ACC112 (cell line): ENCODE data around the gene TCERG1.

Experiments used
- H2AFZ ChIP-seq: fragments of 200-600 bp; sonication (generic); one replicate; pipeline ENCODE4 v1.6.0; 2017; ENCODE audit warnings: antibody characterized with exemption, low read length; ENCODE audit not compliant: unreplicated experiment
- H3K27ac ChIP-seq: fragments of 200-600 bp; sonication (generic); 2 replicates; pipeline ENCODE4 v1.5.1; 2014; ENCODE audit warnings: low read depth, mild to moderate bottlenecking, antibody characterized with exemption, low read length, moderate library complexity
- H3K27me3 ChIP-seq: fragments of 200-600 bp; sonication (generic); 2 replicates; pipeline ENCODE4 v1.6.1; 2014; ENCODE audit warnings: mild to moderate bottlenecking, antibody characterized with exemption, low read length, moderate library complexity, mixed read lengths; ENCODE audit not compliant: insufficient read depth
- H3K36me3 ChIP-seq: fragments of 200-600 bp; sonication (generic); 2 replicates; pipeline ENCODE4 v1.6.1; 2016; ENCODE audit warnings: mild to moderate bottlenecking, antibody characterized with exemption, low read length, moderate library complexity, mixed read lengths; ENCODE audit not compliant: insufficient read depth
- H3K4me1 ChIP-seq: fragments of 200-600 bp; sonication (generic); one replicate; pipeline ENCODE4 v1.6.1; 2016; ENCODE audit warnings: low read length, mixed read lengths; ENCODE audit not compliant: insufficient read depth, unreplicated experiment, control insufficient read depth
- H3K4me3 ChIP-seq: fragments of 200-600 bp; sonication (generic); 2 replicates; pipeline ENCODE4 v1.5.1; 2014; ENCODE audit warnings: mild to moderate bottlenecking, low read depth, low read length
- H3K79me2 ChIP-seq: fragments of 200-600 bp; sonication (generic); one replicate; pipeline ENCODE4 v1.6.0; 2016; ENCODE audit warnings: low read length; ENCODE audit not compliant: control insufficient read depth, unreplicated experiment, insufficient read depth

TCERG1 gene

DNA sequence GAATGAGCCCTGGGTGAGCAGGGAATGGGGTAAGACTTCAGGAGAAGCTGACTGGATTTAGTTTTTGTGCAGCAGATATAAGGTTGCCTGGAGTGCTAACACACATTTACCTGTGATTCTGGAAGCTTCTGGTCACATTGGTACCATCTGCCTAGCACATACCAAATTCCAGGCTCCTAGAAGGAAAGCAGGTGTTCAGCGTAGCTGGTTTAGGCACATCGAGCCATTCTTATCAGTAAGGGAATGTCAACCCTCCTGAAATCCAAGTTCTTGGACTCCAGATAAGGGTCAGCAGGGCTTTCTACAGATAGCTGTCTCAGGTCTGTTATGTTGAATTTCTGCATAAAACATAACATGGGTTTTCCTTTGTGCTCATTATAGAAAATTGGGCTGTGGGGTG is 10.3 kb downstream of the TCERG1 start:
- H3K27ac ChIP-seq = no peak overlapping the region
- no peaks in the 10 kb centered on the region for H3K27me3 ChIP-seq
- H3K4me1 ChIP-seq = peaks cover 18% of the 10 kb centered on the region
- no peak overlapping the region for H3K4me3 ChIP-seq
- peaks cover 23% of the 10 kb centered on the region for H3K36me3 ChIP-seq
- H3K79me2 ChIP-seq = peaks cover 78% of the 10 kb centered on the region
- no peak overlapping the region for H2AFZ ChIP-seq

DNA sequence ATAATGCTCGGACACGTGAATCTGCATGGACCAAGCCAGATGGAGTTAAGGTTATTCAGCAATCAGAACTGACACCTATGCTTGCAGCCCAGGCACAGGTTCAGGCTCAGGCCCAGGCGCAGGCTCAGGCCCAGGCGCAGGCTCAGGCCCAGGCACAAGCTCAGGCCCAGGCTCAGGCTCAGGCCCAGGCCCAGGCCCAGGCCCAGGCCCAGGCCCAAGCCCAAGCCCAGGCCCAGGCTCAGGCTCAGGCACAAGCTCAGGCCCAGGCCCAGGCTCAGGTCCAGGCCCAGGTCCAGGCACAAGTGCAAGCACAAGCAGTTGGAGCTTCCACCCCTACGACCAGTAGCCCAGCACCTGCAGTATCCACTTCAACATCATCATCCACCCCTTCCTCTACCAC is 11.8 kb downstream of the TCERG1 start:
- Histone ChIP-seq H3K27me3 (no peaks in the 10 kb centered on the region), H3K27ac (no peak overlapping the region), H3K36me3 (peaks cover 31% of the 10 kb centered on the region), H3K4me1 (peaks cover 18% of the 10 kb centered on the region), H3K79me2 (peaks cover 74% of the 10 kb centered on the region), H3K4me3 (no peak overlapping the region), H2AFZ (no peak overlapping the region)

DNA sequence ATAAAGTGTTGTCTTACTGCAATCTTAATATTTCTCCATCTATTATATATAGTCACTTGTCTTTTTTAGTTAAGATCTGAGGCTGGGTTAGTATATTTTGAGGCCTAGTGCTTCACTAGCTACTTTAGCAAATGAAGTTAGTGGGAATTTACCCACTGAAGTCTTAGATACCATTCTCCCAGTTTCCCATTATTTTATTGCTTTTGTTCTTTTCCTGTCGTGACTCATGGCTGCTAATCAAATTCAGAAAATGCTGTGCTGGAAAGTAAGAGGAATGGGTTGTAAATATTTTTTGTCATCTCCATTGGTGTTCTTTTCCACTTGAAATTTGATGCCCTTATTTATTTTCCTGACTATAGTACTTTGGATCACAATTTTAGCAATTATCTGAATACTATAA is 14.2 kb downstream of the TCERG1 start:
- Histone ChIP-seq H3K4me1 (peaks cover 18% of the 10 kb centered on the region), H3K27me3 (no peaks in the 10 kb centered on the region), H3K4me3 (no peak overlapping the region), H3K27ac (peak overlapping the region; percentile 3), H2AFZ (no peak overlapping the region), H3K79me2 (peaks cover 61% of the 10 kb centered on the region), H3K36me3 (peaks cover 38% of the 10 kb centered on the region)

DNA sequence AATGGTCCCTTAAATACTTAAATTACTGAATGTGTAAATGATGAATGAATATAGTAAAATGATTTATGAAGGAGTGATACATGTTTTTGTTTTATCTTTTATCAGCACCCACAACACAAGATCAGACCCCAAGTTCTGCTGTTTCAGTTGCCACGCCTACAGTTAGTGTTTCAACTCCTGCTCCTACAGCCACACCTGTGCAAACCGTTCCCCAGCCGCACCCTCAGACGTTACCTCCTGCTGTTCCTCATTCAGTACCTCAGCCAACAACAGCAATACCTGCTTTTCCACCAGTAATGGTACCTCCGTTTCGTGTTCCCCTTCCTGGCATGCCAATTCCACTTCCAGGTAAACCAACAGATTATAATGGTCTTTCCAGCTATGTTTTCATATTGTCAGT is 16.3 kb downstream of the TCERG1 start:
- Histone ChIP-seq H3K36me3 (peaks cover 43% of the 10 kb centered on the region), H3K27ac (no peak overlapping the region), H3K4me1 (peaks cover 18% of the 10 kb centered on the region), H3K4me3 (no peak overlapping the region), H3K79me2 (peaks cover 63% of the 10 kb centered on the region), H3K27me3 (no peaks in the 10 kb centered on the region), H2AFZ (no peak overlapping the region)

DNA sequence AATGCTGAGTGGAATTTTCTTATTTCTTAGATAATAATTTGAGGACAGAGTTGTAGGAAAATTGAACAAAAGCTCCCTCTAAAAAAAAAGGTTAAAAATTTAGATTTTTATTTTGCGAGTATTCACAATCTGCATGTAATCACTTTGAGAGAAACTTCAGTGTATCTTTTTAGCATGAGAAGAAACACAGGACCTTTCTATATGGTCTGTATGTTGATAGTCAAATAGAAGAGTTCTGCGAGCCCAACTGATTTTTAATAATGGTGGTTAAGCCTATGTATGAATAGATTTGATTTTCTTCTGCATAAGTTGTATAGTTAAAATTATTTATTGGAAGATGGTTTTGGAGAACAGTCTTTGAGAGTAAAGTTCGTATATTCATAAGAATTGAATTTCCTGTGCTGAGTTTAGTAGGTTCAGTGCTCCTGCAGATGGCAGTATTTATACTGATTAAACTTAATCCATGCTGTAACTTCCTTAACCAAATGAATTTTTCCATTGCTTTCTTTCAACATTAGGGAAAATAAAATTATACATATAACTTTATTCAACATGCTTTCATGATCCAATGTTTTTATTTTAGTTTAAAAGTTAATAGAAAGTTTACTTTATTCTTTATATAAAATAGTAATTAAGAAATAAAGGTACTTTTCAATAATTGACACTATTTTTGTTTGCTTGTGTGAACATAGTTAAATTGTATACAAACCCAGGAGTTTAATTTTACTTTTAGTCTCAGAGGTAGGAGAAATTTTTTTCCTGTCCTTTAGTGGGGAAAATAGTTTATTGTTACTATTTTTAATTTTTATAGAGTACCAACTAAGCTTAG is 19.6 kb downstream of the TCERG1 start:
- Histone ChIP-seq H3K27me3 (no peaks in the 10 kb centered on the region), H3K4me1 (peaks cover 7% of the 10 kb centered on the region), H3K36me3 (peaks cover 58% of the 10 kb centered on the region), H3K4me3 (no peak overlapping the region), H3K79me2 (peaks cover 39% of the 10 kb centered on the region), H2AFZ (no peak overlapping the region), H3K27ac (peak overlapping the region; percentile 2; the same call in 1 of the 2 replicates)

DNA sequence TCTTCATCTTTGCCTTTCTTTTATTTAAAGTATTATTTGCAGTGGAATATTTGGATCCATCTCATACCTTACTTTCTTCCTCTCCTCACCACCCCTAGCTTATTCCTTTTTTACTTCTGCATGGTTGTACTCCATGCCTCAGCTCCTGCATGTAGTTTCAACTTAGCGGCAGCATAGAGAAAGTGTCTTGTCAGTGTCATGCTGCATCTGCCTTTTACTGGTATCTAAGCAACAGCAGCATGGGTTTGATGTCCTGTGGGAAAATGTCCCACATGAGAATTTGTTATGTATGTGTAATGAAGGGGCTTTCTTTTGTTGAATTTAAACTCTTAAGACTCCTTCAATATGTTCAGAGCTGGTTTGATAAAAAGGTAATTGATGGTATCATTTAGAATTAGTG is 20.6 kb downstream of the TCERG1 start:
- no peak overlapping the region for H2AFZ ChIP-seq
- no peak overlapping the region for H3K4me3 ChIP-seq
- H3K27ac ChIP-seq = no peak overlapping the region
- peaks cover 33% of the 10 kb centered on the region for H3K79me2 ChIP-seq
- peaks cover 59% of the 10 kb centered on the region for H3K36me3 ChIP-seq
- no peaks in the 10 kb centered on the region for H3K27me3 ChIP-seq
- no peaks in the 10 kb centered on the region for H3K4me1 ChIP-seq

DNA sequence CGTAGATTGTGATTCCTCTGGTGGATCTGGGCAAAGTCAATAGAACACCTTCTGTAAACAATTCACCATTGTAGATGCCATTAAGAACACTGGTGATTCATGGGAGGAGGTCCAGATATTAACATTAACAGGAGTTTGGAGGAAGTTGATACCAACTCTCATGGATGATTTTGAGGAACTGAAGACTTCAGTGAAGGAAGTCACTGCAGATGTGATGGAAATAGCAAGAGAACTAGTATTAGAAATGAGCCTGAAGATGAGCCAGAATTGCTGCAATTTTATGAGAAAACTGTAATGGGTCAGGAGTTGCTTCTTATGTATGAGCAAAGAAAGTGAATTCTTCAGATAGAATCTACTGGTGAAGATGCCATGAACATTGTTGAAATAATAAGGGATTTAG is 26.9 kb downstream of the TCERG1 start:
- Histone ChIP-seq H3K4me1 (no peaks in the 10 kb centered on the region), H3K27me3 (no peaks in the 10 kb centered on the region), H3K4me3 (no peak overlapping the region), H2AFZ (no peak overlapping the region), H3K79me2 (no peaks in the 10 kb centered on the region), H3K27ac (no peak overlapping the region), H3K36me3 (peaks cover 54% of the 10 kb centered on the region)

DNA sequence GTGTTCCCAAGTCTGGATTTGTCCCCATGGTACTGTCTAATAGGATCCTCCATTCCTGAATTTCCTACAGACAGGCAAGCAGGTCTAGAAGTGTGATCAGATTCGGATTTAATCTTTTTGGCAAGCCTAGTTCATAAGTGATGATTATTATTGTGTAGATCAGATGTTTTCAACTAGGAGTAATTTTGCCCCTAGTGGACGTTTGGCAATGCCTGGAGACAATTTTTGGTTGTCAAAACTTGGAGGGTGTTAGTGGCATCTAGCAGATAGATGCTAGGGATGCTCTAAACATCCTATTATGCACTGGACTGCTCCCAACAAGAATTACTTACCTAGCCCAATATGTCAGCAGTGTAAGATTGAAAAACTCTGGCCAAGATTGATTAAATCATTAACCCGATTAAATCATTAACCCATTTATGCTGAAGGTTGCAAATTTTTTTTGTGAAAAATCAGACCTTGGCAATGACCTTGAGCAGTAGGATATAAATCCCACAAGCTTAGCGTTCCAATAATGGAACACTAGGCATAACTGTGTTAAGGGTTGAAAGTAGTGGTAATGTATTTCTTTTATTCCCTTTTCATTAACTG is 28.2 kb downstream of the TCERG1 start:
- no peaks in the 10 kb centered on the region for H3K4me1 ChIP-seq
- no peak overlapping the region for H3K4me3 ChIP-seq
- H3K27ac ChIP-seq = no peak overlapping the region
- no peaks in the 10 kb centered on the region for H3K27me3 ChIP-seq
- peaks cover 48% of the 10 kb centered on the region for H3K36me3 ChIP-seq
- H2AFZ ChIP-seq = no peak overlapping the region
- no peaks in the 10 kb centered on the region for H3K79me2 ChIP-seq

DNA sequence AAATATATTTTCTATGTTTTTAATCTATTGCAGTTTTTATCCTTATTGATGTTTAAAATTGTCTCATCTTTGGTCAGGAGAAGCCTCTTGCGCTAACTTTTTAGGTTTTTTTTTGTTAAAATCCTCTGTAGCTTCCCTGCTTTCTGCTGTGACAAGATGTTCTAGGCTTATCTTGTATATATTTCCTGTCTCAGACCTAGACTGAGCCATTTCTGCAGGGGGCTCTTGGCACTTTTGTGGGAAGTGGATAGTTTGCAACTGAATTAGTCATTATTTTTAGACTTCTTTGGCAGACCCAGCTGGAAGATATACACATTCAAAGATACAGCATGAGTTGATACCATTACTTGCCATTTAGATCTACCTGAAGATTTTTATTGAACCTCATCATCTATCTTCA is 28.8 kb downstream of the TCERG1 start:
- H3K27ac ChIP-seq = no peak overlapping the region
- H3K79me2 ChIP-seq = no peaks in the 10 kb centered on the region
- no peak overlapping the region for H3K4me3 ChIP-seq
- H3K36me3 ChIP-seq = peaks cover 45% of the 10 kb centered on the region
- H3K27me3 ChIP-seq = no peaks in the 10 kb centered on the region
- no peaks in the 10 kb centered on the region for H3K4me1 ChIP-seq
- no peak overlapping the region for H2AFZ ChIP-seq

DNA sequence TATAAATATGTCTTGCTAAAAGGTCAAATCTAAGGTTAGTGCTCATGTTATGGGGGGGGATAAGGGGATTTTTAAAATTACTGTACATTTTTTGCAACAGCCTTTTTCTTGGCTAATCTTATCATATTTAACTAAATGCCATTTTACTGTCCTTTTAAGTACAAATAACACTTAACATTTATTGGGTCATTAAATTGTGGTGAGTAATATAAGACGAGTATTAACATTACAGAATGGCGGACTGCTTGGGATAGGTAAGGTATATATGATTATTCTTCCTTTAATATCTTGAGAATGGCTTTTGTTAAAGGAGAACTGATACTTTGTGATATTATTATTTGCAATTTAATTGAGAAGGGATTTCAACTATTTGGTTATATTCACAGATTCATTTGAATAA is 35.6 kb downstream of the TCERG1 start:
- H3K27ac ChIP-seq = no peak overlapping the region
- no peaks in the 10 kb centered on the region for H3K4me1 ChIP-seq
- no peaks in the 10 kb centered on the region for H3K27me3 ChIP-seq
- H2AFZ ChIP-seq = no peak overlapping the region
- H3K36me3 ChIP-seq = peaks cover 42% of the 10 kb centered on the region
- H3K4me3 ChIP-seq = no peak overlapping the region
- H3K79me2 ChIP-seq = no peaks in the 10 kb centered on the region
